B cell (primary cell): ENCODE data around the gene TNNI3K. TPM values are rescaled to one million over a fixed set of nuclear protein-coding genes. Genes with fewer than 3 reads are reported as not detected.

ENCODE experiments used
- ATAC-seq: fragments of 200-7000 bp; cut with Tn5 transposase; one replicate; pipeline ENCODE4 v1.10.0; 2021; ENCODE audit warnings: low read depth, mild to moderate bottlenecking, moderate number of reproducible peaks, moderate library complexity
- CTCF ChIA-PET: fragments of 350-600 bp; sonication (Branson Sonifier 250); formaldehyde crosslinking; loops from one replicate; lab custom pipeline; 2021; ENCODE audit warnings: antibody characterized with exemption, inconsistent platforms; lab: Charles Lee
- POLR2A ChIA-PET: fragments of 350-600 bp; sonication (Branson Sonifier 250); formaldehyde crosslinking; loops from one replicate; lab custom pipeline; 2021; ENCODE audit warnings: antibody characterized with exemption; lab: Charles Lee
- DNase-seq: peaks from one replicate; pipeline ENCODE4 v3.0.0; 2013
- H2AFZ ChIP-seq: 2 replicates; pipeline ENCODE4 v1.6.1; 2012; ENCODE audit warnings: mild to moderate bottlenecking, low read depth, low read length; ENCODE audit not compliant: insufficient read depth, poor library complexity, severe bottlenecking
- H3K27ac ChIP-seq, 2 donors: 1 replicate in 1 of 2; 2 replicates in 1 of 2; pipeline ENCODE4 v1.5.1; 2012 to 2013; ENCODE audit warnings: low read length in 2 of 2, mild to moderate bottlenecking in 2 of 2, moderate library complexity in 1 of 2
- H3K27me3 ChIP-seq, 4 experiments: fragments of 200-600 bp in 1 of 4; sonication (generic) in 1 of 4; replicated peaks in 1 of 4; 1 replicate in 2 of 4; 2 replicates in 2 of 4; pipeline versions ENCODE4 v1.6.1 to v1.7.0; 2013 to 2016; ENCODE audit warnings: low read length in 3 of 4, mild to moderate bottlenecking in 2 of 4, mixed read lengths in 1 of 4, moderate library complexity in 1 of 4; ENCODE audit not compliant: insufficient read depth in 4 of 4, control insufficient read depth in 3 of 4; ENCODE audit errors: control extremely low read depth in 1 of 4
- H3K36me3 ChIP-seq, 2 experiments: replicated peaks in 1 of 2; 1 replicate in 1 of 2; 2 replicates in 1 of 2; pipeline versions ENCODE4 v1.6.1 to v1.7.1; 2013; ENCODE audit warnings: low read length in 1 of 2; ENCODE audit not compliant: insufficient read depth in 2 of 2, control insufficient read depth in 1 of 2; ENCODE audit errors: control extremely low read depth in 1 of 2, extremely low read depth in 1 of 2
- H3K4me1 ChIP-seq, 2 donors: fragments of 200-600 bp in 1 of 2; sonication (generic) in 1 of 2; 1 replicate in 1 of 2; 2 replicates in 1 of 2; pipeline versions ENCODE4 v1.5.1 to v1.6.1; 2013 to 2017; ENCODE audit warnings: low read length in 2 of 2; ENCODE audit not compliant: control insufficient read depth in 2 of 2, insufficient read depth in 2 of 2
- H3K4me2 ChIP-seq: replicated peaks from 2 replicates; pipeline ENCODE3; 2012; ENCODE audit warnings: mild to moderate bottlenecking, low read depth, low read length; ENCODE audit not compliant: poor library complexity, severe bottlenecking
- H3K4me3 ChIP-seq, 5 experiments: fragments of 200-600 bp in 1 of 5; sonication (generic) in 1 of 5; 1 replicate in 3 of 5; 2 replicates in 2 of 5; pipeline versions ENCODE4 v1.5.1 to v1.7.0; 2011 to 2016; ENCODE audit warnings: low read length in 4 of 5, mild to moderate bottlenecking in 4 of 5, low read depth in 2 of 5, control low read depth in 1 of 5, moderate library complexity in 1 of 5; ENCODE audit not compliant: insufficient read depth in 1 of 5; ENCODE audit errors: control extremely low read depth in 1 of 5, extremely low read depth in 1 of 5
- H3K79me2 ChIP-seq: fragments of 200-600 bp; sonication (generic); one replicate; pipeline ENCODE4 v1.6.0; 2016; ENCODE audit warnings: low read length; ENCODE audit not compliant: control insufficient read depth, insufficient read depth
- H3K9ac ChIP-seq: fragments of 200-600 bp; sonication (generic); 2 replicates; pipeline ENCODE4 v1.6.1; 2017; ENCODE audit warnings: mild to moderate bottlenecking, low read length, moderate library complexity
- H3K9me3 ChIP-seq, 3 donors: one replicate each; pipeline versions ENCODE4 v1.6.1 to v1.7.1; 2013; ENCODE audit warnings: low read length in 2 of 3; ENCODE audit not compliant: control insufficient read depth in 2 of 3, insufficient read depth in 1 of 3; ENCODE audit errors: control extremely low read depth in 1 of 3
- H4K20me1 ChIP-seq: 2 replicates; pipeline ENCODE4 v1.6.0; 2012; ENCODE audit warnings: mild to moderate bottlenecking, low read length; ENCODE audit not compliant: insufficient read depth, control insufficient read depth, poor library complexity, severe bottlenecking
- H3K27ac Mint-ChIP-seq: one replicate; pipeline ENCODE4 v1.8.0; 2021; ENCODE audit warnings: mixed read lengths
- H3K27me3 Mint-ChIP-seq: one replicate; pipeline ENCODE4 v1.8.0; 2021; ENCODE audit warnings: mixed read lengths
- H3K4me1 Mint-ChIP-seq: one replicate; pipeline ENCODE4 v1.8.0; 2021; ENCODE audit warnings: mixed read lengths
- H3K4me3 Mint-ChIP-seq: one replicate; pipeline ENCODE4 v1.8.0; 2021; ENCODE audit warnings: mixed read lengths
- H3K9me3 Mint-ChIP-seq: one replicate; pipeline ENCODE4 v1.8.0; 2022; ENCODE audit warnings: mixed read lengths; ENCODE audit not compliant: insufficient read depth
- CTCF ChIP-seq: fragments of 200-600 bp; IDR thresholded peaks from one replicate; pipeline ENCODE4 v1.8.0; 2022; ENCODE audit warnings: antibody characterized with exemption, mild to moderate bottlenecking
- EZH2 ChIP-seq: IDR thresholded peaks from 2 replicates; pipeline ENCODE4 v1.6.1; 2012; ENCODE audit warnings: borderline replicate concordance, low read depth, mild to moderate bottlenecking, moderate library complexity, low read length; ENCODE audit not compliant: insufficient read depth, poor library complexity, severe bottlenecking
- WGBS: methylation state at CpG from one replicate; pipeline ENCODE4 v1.1.5; 2013; ENCODE audit warnings: missing lambda C conversion rate; ENCODE audit not compliant: insufficient coverage; 5-methylcytosine and 5-hydroxymethylcytosine counted together
- intact Hi-C: fragments of 100-400 bp; cut with micrococcal nuclease; formaldehyde crosslinking; loops from one replicate; pipeline ENCODE4 v1.10.0; 2022
- polyA plus RNA-seq: library from polyadenylated mRNA; depleted of rRNA; stranded (reverse); fragments of >200 nt; gene quantifications from 2 replicates; pipeline ENCODE4 v1.2.3, GENCODE V29; 2012
- total RNA-seq, 2 donors: library from RNA; stranded (reverse); fragments of 120-200 nt in 1 of 2; gene quantifications; 1 replicate in 1 of 2; 2 replicates in 1 of 2; pipeline versions ENCODE4 v1.2.3 to v1.2.4, GENCODE V29; 2013 to 2022

TNNI3K gene
- total and polyA plus RNA-seq, 2 donors (not counting 1 experiment from before 2014, with no cell fraction given), result 0.52 to 3.1 TPM

DNA sequence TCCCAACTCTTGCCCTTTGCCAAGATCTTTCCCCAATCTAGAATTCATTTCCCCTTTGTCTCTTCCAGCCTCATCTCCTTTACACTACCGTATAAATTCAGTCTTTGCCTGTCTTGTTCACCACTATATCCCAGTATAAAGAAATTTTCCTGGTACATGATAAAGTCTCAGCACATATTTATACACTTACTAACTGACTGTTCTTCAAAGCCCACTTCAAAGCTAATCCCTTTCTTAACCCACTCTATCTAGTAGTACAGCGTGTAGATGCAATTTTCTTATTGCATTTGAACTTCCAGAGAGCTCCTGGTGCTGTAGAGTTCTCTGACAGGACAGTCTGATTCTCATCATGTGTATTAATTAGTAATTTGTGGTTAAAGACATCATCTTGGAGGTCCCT lies 199.1 kb downstream of the TNNI3K start:
- no peak overlapping the region for H3K4me3 Mint-ChIP-seq
- no peaks in the 10 kb centered on the region for H4K20me1 ChIP-seq
- H3K4me3 ChIP-seq, result no peak overlapping the region
- no peak overlapping the region for H3K27ac ChIP-seq
- no peaks in the 10 kb centered on the region for H3K4me1 ChIP-seq
- no peaks in the 10 kb centered on the region for H3K79me2 ChIP-seq
- DNase-seq (no peak), ATAC-seq (no peak)
- H3K4me2 ChIP-seq, result no peak overlapping the region
- H3K9me3 ChIP-seq, result no peaks in the 10 kb centered on the region
- H3K36me3 ChIP-seq, result no peaks in the 10 kb centered on the region
- intact Hi-C loops, result no loop called here
- no peaks in the 10 kb centered on the region for H3K9me3 Mint-ChIP-seq
- CTCF ChIA-PET, result no interaction called here
- TF ChIP-seq EZH2, result no peak
- TF ChIP-seq CTCF, result no peak
- 100% methylated on average over 1 of the region's 2 CpGs for WGBS
- no peak overlapping the region for H3K27ac Mint-ChIP-seq
- no peaks in the 10 kb centered on the region for H3K4me1 Mint-ChIP-seq
- no peaks in the 10 kb centered on the region for H3K27me3 ChIP-seq
- H3K27me3 Mint-ChIP-seq, result no peaks in the 10 kb centered on the region
- H3K9ac ChIP-seq, result no peak overlapping the region
- POLR2A ChIA-PET, result no interaction called here
- H2AFZ ChIP-seq, result no peak overlapping the region

DNA sequence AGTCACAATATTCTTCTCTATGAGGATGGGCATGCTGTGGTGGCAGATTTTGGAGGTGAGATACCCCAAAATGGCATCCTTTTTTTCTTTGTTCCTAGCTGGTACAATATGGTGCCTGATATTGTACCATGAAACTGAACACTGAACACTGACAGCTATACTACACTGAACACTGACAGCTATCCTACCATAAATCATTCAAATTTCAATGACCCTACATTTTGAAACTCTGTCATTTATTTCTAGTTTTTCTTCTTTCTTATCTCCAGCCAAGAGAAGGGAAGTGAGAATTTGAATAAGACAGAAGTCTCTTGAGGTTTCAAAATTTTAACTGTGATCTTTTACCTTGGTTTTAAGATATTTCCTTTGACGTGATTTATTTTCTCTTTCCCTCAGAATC lies 200.9 kb downstream of the TNNI3K start:
- no peaks in the 10 kb centered on the region for H3K9me3 ChIP-seq
- DNase-seq, result no peak
- H3K27ac Mint-ChIP-seq, result no peak overlapping the region
- H3K4me3 Mint-ChIP-seq, result no peak overlapping the region
- TF ChIP-seq EZH2 (no peak), CTCF (no peak)
- H2AFZ ChIP-seq, result no peak overlapping the region
- no peaks in the 10 kb centered on the region for H3K4me1 Mint-ChIP-seq
- H3K27ac ChIP-seq, result no peak overlapping the region
- H3K27me3 ChIP-seq, result no peaks in the 10 kb centered on the region
- H3K9ac ChIP-seq, result no peak overlapping the region
- no CpG with 5 or more reads among the region's 1 CpG for WGBS
- no peak overlapping the region for H3K4me2 ChIP-seq
- CTCF ChIA-PET, result no interaction called here
- H4K20me1 ChIP-seq, result no peaks in the 10 kb centered on the region
- H3K4me1 ChIP-seq, result no peaks in the 10 kb centered on the region
- no peak overlapping the region for H3K4me3 ChIP-seq
- intact Hi-C loops, result no loop called here
- no peak for ATAC-seq
- POLR2A ChIA-PET, result no interaction called here
- H3K79me2 ChIP-seq, result no peaks in the 10 kb centered on the region
- no peaks in the 10 kb centered on the region for H3K27me3 Mint-ChIP-seq
- no peaks in the 10 kb centered on the region for H3K36me3 ChIP-seq
- H3K9me3 Mint-ChIP-seq, result no peaks in the 10 kb centered on the region
